SJSA1 (cell line): ENCODE measurements around the gene CHIA. TPM values are rescaled to one million over a fixed set of nuclear protein-coding genes. Genes with fewer than 3 reads are reported as not detected.

ENCODE experiments used
- DNase-seq, 2 experiments: peaks; one replicate each; pipeline ENCODE4 v3.0.0-alpha.2; 2015 to 2020; ENCODE audit warnings: low spot score in 2 of 2, low read depth in 1 of 2
- H3K27ac ChIP-seq: fragments of 250-450 bp; sonication (Bioruptor Pico); 2 replicates; pipeline ENCODE4 v1.5.1; 2020; ENCODE audit warnings: mild to moderate bottlenecking, moderate library complexity
- H3K27me3 ChIP-seq: fragments of 250-450 bp; sonication (Bioruptor Pico); replicated peaks from 2 replicates; pipeline ENCODE4 v1.5.1; 2020; ENCODE audit warnings: mild to moderate bottlenecking, moderate library complexity
- H3K36me3 ChIP-seq: fragments of 250-450 bp; sonication (Bioruptor Pico); 2 replicates; pipeline ENCODE4 v1.5.1; 2020; ENCODE audit warnings: mild to moderate bottlenecking
- H3K4me1 ChIP-seq: fragments of 250-450 bp; sonication (Bioruptor Pico); replicated peaks from 2 replicates; pipeline ENCODE4 v1.6.1; 2021; ENCODE audit warnings: mild to moderate bottlenecking
- H3K4me3 ChIP-seq: fragments of 250-450 bp; sonication (Bioruptor Pico); 2 replicates; pipeline ENCODE4 v1.5.1; 2020; ENCODE audit warnings: mild to moderate bottlenecking
- H3K9me3 ChIP-seq: fragments of 250-450 bp; sonication (Bioruptor Pico); replicated peaks from 2 replicates; pipeline ENCODE4 v1.5.1; 2020; ENCODE audit warnings: mild to moderate bottlenecking
- total RNA-seq: library from RNA; depleted of rRNA; stranded (reverse); fragments of >200 nt; shearing (Covaris generic); gene quantifications from 2 replicates; pipeline ENCODE4 v1.2.3, GENCODE V29; 2014

CHIA gene
- total RNA-seq, 1 experiment from 2014 or later = not detected

GRCh38 chr1:111272081-111272480 is 18.6 kb upstream of the CHIA start:
- Histone ChIP-seq H3K4me3 (no peak overlapping the region), H3K36me3 (no peaks in the 10 kb centered on the region), H3K9me3 (no peaks in the 10 kb centered on the region), H3K4me1 (no peaks in the 10 kb centered on the region), H3K27ac (no peak overlapping the region), H3K27me3 (0 out of 2 replicates have a peak, but pooled peaks cover 3% of the 10 kb centered on the region)
- no peak for DNase-seq

DNA sequence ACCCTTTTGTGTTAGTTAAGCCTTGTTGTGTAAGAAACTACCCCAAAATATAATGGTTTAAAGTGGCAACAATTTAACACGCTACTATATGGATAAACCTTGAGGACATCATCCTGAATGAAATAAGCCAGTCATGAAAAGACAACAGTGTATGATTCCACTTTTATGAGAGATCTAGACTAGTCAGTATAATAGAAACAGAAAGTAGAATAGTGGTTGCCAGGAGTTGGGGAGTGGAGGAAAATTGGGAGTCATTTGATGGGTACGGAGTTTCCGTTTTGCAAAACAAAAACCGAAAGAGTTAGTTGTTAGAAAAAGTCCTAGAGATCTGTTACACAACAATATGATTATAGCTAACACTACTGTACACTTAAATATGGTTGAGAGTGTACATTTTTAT is 16.0 kb upstream of the CHIA start:
- no peak overlapping the region for H3K4me3 ChIP-seq
- H3K4me1 ChIP-seq = no peaks in the 10 kb centered on the region
- no peaks in the 10 kb centered on the region for H3K36me3 ChIP-seq
- no peak overlapping the region for H3K27ac ChIP-seq
- DNase-seq = no peak
- H3K9me3 ChIP-seq = no peaks in the 10 kb centered on the region
- 0 out of 2 replicates have a peak, but pooled peaks cover 3% of the 10 kb centered on the region for H3K27me3 ChIP-seq

- H3K27me3 ChIP-seq = 0 out of 2 replicates have a peak, but pooled peaks cover 3% of the 10 kb centered on the region
- no peaks in the 10 kb centered on the region for H3K36me3 ChIP-seq
- no peaks in the 10 kb centered on the region for H3K9me3 ChIP-seq
- H3K27ac ChIP-seq = no peak overlapping the region
- DNase-seq = peak; percentile 15 to 51
- no peaks in the 10 kb centered on the region for H3K4me1 ChIP-seq
- H3K4me3 ChIP-seq = no peak overlapping the region
Observed at GRCh38 chr1:111275079-111275478, 15.6 kb upstream of the CHIA start.

DNA sequence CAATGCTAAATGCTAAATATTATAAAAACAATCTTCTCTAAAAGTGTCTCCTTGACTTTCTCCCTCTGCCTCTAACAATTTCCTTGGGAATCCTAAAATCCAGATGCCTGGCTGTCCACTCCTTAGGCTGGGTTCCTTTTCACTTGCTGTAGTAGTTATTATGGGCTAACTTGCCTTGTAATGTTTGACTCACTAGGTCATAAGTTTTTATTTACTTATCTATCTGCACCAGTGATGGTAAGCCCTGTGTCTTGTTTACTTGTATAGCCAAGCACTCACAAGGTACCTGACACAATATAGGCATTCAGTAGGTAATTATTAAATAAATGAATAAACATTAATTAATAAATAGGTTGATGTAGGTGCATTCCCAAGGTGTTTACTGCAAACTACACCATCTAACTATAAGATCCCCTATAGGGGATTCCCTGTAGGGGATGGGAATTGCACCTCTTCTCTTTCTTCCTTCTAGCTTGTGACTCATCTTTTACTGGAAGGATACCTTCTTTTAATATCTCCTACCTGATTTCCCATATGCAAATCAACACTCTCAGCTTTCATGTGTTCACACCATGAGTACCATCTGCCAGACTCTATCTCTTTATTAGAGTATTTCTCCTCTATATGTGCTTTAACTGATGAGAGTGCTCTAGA is 14.7 kb upstream of the CHIA start:
- DNase-seq = no peak
- H3K27me3 ChIP-seq = 0 out of 2 replicates have a peak, but pooled peaks cover 3% of the 10 kb centered on the region
- no peak overlapping the region for H3K4me3 ChIP-seq
- no peaks in the 10 kb centered on the region for H3K9me3 ChIP-seq
- no peaks in the 10 kb centered on the region for H3K36me3 ChIP-seq
- H3K4me1 ChIP-seq = no peaks in the 10 kb centered on the region
- no peak overlapping the region for H3K27ac ChIP-seq

GRCh38 chr1:111279144-111279543 is 11.5 kb upstream of the CHIA start:
- Histone ChIP-seq H3K27me3 (0 out of 2 replicates have a peak, but pooled peaks cover 3% of the 10 kb centered on the region), H3K9me3 (no peaks in the 10 kb centered on the region), H3K4me3 (no peak overlapping the region), H3K4me1 (no peaks in the 10 kb centered on the region), H3K27ac (no peak overlapping the region), H3K36me3 (no peaks in the 10 kb centered on the region)
- DNase-seq = no peak

DNA sequence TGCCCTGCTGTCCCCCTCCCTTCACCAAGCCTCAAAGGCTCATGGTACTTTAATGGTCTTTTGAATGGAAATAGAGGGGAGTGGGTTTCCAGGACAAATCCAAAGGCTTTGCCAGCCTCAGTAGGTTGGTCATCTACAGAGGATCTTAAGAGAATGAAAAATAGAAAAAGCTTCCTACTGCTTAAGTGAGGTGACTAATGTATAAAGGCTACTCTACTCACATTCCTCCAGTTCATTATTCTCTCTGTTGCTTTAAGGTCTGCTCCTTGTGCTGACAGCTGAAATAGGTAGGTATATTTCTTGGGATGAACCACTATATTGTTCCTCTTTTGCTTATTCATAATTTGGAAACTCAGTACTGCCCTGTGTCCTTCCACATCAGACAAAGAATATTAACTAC is 10.4 kb upstream of the CHIA start:
- no peaks in the 10 kb centered on the region for H3K9me3 ChIP-seq
- no peak for DNase-seq
- H3K4me3 ChIP-seq = no peak overlapping the region
- H3K27me3 ChIP-seq = 0 out of 2 replicates have a peak, but pooled peaks cover 3% of the 10 kb centered on the region
- no peaks in the 10 kb centered on the region for H3K4me1 ChIP-seq
- no peaks in the 10 kb centered on the region for H3K36me3 ChIP-seq
- no peak overlapping the region for H3K27ac ChIP-seq

DNA sequence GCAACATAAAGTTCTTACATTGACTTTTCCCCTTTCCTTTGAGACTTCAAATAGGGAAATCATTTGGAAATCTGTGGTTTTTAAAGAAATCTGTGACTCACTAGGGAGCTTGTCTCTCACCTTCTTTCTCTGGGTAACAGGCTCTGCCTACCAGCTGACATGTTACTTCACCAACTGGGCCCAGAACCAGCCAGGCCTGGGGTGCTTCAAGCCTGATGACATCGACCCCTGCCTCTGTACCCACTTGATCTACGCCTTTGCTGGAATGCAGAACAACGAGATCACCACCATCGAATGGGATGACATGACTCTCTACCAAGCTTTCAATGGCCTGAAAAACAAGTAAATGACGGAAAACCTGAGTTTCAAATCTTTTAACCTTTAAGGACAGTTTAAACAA is 9.2 kb upstream of the CHIA start:
- no peak for DNase-seq
- Histone ChIP-seq H3K27ac (no peak overlapping the region), H3K4me3 (no peak overlapping the region), H3K27me3 (0 out of 2 replicates have a peak, but pooled peaks cover under 1% of the 10 kb centered on the region), H3K9me3 (no peaks in the 10 kb centered on the region), H3K36me3 (no peaks in the 10 kb centered on the region), H3K4me1 (no peaks in the 10 kb centered on the region)

GRCh38 chr1:111283838-111284237 is 6.8 kb upstream of the CHIA start:
- no peaks in the 10 kb centered on the region; the same call in 1 of the 2 replicates for H3K9me3 ChIP-seq
- H3K4me1 ChIP-seq = no peaks in the 10 kb centered on the region
- no peak overlapping the region for H3K27ac ChIP-seq
- no peak for DNase-seq
- H3K27me3 ChIP-seq = 0 out of 2 replicates have a peak, but pooled peaks cover 4% of the 10 kb centered on the region
- no peak overlapping the region for H3K4me3 ChIP-seq
- H3K36me3 ChIP-seq = no peaks in the 10 kb centered on the region

DNA sequence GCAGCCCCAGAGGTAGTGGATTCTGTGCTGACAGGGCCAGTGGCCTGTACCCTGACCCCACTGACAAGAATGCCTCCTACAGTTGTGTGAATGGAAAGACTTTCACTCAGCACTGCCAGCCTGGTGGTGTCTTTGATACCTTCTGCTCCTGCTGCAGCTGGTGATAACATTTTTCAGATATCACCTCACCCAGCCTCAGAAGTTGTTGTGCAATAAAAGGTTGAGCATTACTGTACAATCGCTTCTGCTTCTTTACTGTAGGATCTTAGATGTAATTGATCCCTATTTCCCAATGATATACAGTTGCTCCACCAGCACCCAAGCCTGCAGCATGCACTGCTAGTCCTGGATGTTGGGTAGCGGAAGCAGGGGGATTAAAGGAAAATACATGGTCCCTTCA is 4.8 kb upstream of the CHIA start:
- DNase-seq = no peak

GRCh38 chr1:111286912-111287311 is 3.7 kb upstream of the CHIA start:
- no peaks in the 10 kb centered on the region for H3K36me3 ChIP-seq
- no peak overlapping the region for H3K27ac ChIP-seq
- DNase-seq = no peak
- H3K4me1 ChIP-seq = no peaks in the 10 kb centered on the region
- H3K4me3 ChIP-seq = no peak overlapping the region
- no peaks in the 10 kb centered on the region; the same call in 1 of the 2 replicates for H3K9me3 ChIP-seq
- H3K27me3 ChIP-seq = 0 out of 2 replicates have a peak, but pooled peaks cover 4% of the 10 kb centered on the region

More for the DNA sequence above, 4.8 kb upstream of the CHIA start:
- no peaks in the 10 kb centered on the region for H3K4me1 ChIP-seq
- H3K27me3 ChIP-seq = 0 out of 2 replicates have a peak, but pooled peaks cover 4% of the 10 kb centered on the region
- no peak overlapping the region for H3K4me3 ChIP-seq
- H3K36me3 ChIP-seq = no peaks in the 10 kb centered on the region
- H3K9me3 ChIP-seq = no peaks in the 10 kb centered on the region; the same call in 1 of the 2 replicates
- no peak overlapping the region for H3K27ac ChIP-seq

DNA sequence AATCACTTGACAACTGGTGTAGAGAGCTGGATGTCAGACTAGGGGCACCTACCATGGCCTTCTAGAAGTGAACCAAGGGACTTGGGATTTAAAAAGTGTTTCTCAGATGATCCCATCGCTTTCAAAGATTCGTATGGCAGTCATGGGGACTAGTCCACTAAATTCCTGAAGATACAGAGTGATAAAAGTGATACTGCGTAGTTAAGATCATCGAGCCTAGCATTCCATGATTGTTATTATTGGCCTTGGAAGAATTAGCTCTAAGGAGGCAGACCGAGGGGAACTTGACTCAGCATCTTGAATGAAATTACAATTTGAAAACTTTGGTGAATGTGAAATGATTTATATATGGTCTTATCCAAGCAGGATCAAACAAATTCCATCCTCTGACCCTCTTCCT is 1.3 kb upstream of the CHIA start:
- Histone ChIP-seq H3K36me3 (no peaks in the 10 kb centered on the region), H3K4me3 (no peak overlapping the region), H3K4me1 (no peaks in the 10 kb centered on the region), H3K9me3 (no peaks in the 10 kb centered on the region; the same call in 1 of the 2 replicates), H3K27me3 (0 out of 2 replicates have a peak, but pooled peaks cover 4% of the 10 kb centered on the region), H3K27ac (no peak overlapping the region)
- no peak for DNase-seq

DNA sequence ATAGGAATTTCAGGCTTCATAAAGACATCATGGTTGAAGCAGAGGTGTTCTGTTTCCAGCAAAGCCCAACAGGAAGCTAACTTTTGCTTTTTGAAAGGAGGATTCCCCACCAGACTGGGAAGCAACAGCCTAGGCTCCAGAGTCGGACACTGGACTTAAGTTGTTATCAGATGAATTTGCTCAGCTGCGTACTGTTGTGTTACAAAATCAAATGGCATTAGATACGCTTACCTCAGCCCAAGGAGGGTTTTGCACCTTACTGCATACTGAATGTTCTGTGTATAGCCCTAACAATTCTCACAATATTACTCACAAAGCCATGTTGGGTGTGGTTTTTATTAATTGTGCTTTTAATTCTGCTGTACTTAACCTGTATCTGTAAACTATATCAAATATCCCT is 547 bp upstream of the CHIA start:
- Histone ChIP-seq H3K4me1 (no peaks in the 10 kb centered on the region), H3K9me3 (no peaks in the 10 kb centered on the region; the same call in 1 of the 2 replicates), H3K36me3 (no peaks in the 10 kb centered on the region), H3K27me3 (0 out of 2 replicates have a peak, but pooled peaks cover 4% of the 10 kb centered on the region), H3K27ac (no peak overlapping the region), H3K4me3 (no peak overlapping the region)
- no peak for DNase-seq

DNA sequence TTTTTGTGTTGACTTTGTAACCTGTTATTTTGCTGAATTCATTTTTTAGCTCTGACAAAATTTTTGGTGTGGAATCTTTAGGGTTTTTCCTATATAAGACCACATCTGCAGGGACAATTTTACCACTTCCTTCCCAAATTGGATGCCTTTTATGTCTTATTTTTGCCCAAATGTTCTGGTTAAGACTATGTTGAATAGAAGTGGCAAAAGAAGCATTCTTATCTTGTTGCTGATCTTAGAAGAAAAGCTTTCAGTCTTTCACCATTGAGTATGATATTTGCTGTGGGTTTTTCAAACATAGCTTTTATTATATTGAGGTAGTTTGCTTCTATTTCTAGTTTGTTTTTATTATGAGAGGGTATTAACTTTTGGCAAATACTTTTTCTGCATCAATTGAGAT is 3.7 kb downstream of the CHIA start:
- Histone ChIP-seq H3K36me3 (no peaks in the 10 kb centered on the region), H3K9me3 (no peaks in the 10 kb centered on the region), H3K27ac (no peak overlapping the region), H3K27me3 (no peaks in the 10 kb centered on the region), H3K4me3 (no peak overlapping the region), H3K4me1 (no peaks in the 10 kb centered on the region)
- DNase-seq = no peak

GRCh38 chr1:111302374-111302773 is 11.7 kb downstream of the CHIA start:
- no peak overlapping the region for H3K27ac ChIP-seq
- no peak for DNase-seq
- H3K36me3 ChIP-seq = no peaks in the 10 kb centered on the region
- no peaks in the 10 kb centered on the region for H3K9me3 ChIP-seq
- no peaks in the 10 kb centered on the region for H3K27me3 ChIP-seq
- no peak overlapping the region for H3K4me3 ChIP-seq
- H3K4me1 ChIP-seq = no peaks in the 10 kb centered on the region
